Muscle layer of duodenum (tissue), 2 donors: ENCODE results near the gene MDM1.

Experiments
- H3K27ac ChIP-seq: one replicate; pipeline ENCODE4 v1.7.0; 2013; ENCODE audit warnings: mild to moderate bottlenecking, low read length
- H3K27me3 ChIP-seq: one replicate; pipeline ENCODE4 v1.7.0; 2013; ENCODE audit warnings: low read depth, mild to moderate bottlenecking, control low read depth, low read length
- H3K36me3 ChIP-seq, 2 donors: one replicate each; pipeline ENCODE4 v1.7.0; 2013; ENCODE audit warnings: low read length in 2 of 2, control low read depth in 1 of 2, mild to moderate bottlenecking in 1 of 2; ENCODE audit not compliant: insufficient read depth in 2 of 2, control insufficient read depth in 1 of 2
- H3K4me1 ChIP-seq, 2 donors: one replicate each; pipeline ENCODE4 v1.7.0; 2013; ENCODE audit warnings: low read length in 2 of 2, mild to moderate bottlenecking in 2 of 2, control low read depth in 1 of 2, moderate library complexity in 1 of 2; ENCODE audit not compliant: insufficient read depth in 2 of 2, control insufficient read depth in 1 of 2
- H3K4me3 ChIP-seq, 2 donors: one replicate each; pipeline ENCODE4 v1.7.0; 2013; ENCODE audit warnings: low read length in 2 of 2, low read depth in 1 of 2, mild to moderate bottlenecking in 1 of 2
- H3K9me3 ChIP-seq, 2 donors: one replicate each; pipeline ENCODE4 v1.7.0; 2013; ENCODE audit warnings: low read length in 2 of 2, control low read depth in 1 of 2, mild to moderate bottlenecking in 1 of 2; ENCODE audit not compliant: control insufficient read depth in 1 of 2
- donor health status: healthy.

The MDM1 gene

DNA sequence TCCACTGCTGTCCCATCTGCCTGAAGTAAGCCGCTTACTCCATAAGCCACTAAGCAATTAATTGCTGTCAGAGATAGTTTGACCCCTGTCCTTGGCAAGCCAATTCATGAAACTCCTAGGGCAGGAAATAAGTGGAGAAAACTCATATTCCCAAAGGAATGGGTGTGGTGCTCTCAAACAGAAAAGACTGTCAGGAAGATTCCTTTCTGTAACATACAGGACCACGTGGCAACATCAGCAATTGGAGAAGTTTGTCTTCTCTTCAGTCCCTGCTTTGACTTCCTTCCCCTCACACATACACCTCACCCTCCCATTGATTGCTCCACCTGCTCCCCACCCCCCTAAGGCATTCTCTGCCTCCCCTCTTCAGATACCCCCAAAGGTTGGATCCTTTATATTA lies 36.2 kb upstream of the MDM1 start:
- Histone ChIP-seq H3K27me3 (no peaks in the 10 kb centered on the region), H3K4me1 (peaks cover 8 to 15% of the 10 kb centered on the region in 2 donors), H3K36me3 (no peaks in the 10 kb centered on the region), H3K27ac (no peak overlapping the region), H3K4me3 (no peak overlapping the region), H3K9me3 (no peaks in the 10 kb centered on the region)

DNA sequence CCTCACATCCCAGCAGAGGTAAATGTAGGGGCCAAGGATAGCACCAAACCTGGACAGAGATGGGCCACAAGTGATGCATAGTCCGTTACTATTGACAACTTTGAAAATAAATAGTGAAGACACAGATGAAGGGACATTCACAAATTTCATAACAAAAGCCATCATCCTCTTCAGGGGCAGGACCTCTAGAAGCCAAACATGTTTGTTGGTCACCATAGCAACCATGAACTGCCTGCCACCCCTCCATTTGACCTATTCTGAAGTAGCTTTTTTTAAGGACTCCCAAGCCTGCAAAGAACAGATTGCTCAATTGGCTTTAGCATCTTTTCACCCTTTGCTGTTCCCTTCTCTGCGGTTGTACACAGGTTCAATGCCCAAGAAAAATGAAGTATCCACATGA lies 35.7 kb upstream of the MDM1 start:
- no peaks in the 10 kb centered on the region for H3K27me3 ChIP-seq
- H3K4me1 ChIP-seq: peaks cover 8 to 15% of the 10 kb centered on the region in 2 donors
- H3K27ac ChIP-seq: no peak overlapping the region
- H3K9me3 ChIP-seq: no peaks in the 10 kb centered on the region
- no peak overlapping the region for H3K4me3 ChIP-seq
- H3K36me3 ChIP-seq: no peaks in the 10 kb centered on the region

DNA sequence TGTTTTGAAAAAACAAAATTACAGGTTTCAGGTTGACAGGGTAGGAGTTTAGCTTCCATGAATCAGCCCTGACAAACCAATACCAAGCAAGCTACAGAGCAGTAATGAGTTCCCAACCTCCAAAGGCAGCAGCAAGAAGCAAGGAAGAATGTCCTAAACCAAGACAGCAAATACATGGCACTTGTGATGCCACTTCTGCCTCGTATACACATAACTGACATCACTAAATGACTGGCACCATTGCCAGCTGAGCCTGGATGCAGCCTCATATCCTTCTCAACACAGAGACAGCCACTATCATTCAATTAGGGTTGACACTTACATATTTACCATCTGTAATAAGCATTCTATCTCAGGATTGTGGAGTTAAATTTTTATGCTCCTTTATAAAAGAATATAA lies 35.0 kb upstream of the MDM1 start:
- H3K4me3 ChIP-seq: no peak overlapping the region
- no peak overlapping the region for H3K27ac ChIP-seq
- no peaks in the 10 kb centered on the region for H3K9me3 ChIP-seq
- H3K36me3 ChIP-seq: no peaks in the 10 kb centered on the region
- peaks cover 8 to 15% of the 10 kb centered on the region in 2 donors for H3K4me1 ChIP-seq
- no peaks in the 10 kb centered on the region for H3K27me3 ChIP-seq

DNA sequence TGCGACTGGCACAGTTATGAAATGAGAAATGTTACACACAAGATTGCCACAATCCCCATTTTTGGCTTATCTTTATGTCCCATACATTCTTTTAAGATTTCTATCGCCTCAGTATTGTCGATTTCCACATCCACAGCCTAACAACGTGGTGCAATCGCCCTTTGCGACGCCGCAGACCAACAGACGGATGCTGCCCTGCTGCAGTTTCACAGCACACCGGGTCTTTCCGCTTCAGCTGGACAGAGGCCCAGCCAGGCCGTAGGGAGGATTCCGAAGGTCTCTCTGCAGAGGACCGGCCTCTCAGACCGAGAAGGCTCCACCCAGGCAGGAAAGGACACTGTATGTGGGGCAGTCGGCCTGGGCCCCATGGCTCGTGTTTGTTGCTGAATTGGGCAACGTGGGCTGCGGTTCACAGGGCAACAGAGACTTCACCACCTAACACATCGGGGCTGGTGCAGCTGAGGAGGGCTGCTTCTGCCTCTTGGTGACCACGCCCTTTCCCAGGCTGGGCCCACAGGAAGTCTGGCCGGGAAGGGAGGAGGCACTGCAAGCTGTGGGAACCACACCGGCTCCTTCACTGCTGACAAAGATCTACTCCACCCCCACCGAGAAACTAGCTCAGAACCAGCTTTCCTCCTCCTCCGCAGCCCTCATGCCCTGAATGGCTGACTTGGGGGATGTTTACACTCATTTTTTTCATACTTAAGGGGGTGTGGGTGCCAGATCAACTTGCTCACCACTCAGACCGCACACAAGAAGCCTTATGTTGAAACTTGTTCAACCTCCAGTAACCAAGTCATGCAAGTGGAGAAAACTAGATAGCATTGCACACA lies 32.9 kb upstream of the MDM1 start:
- Histone ChIP-seq H3K36me3 (no peaks in the 10 kb centered on the region), H3K27ac (peak overlapping the region; percentile 82), H3K9me3 (no peaks in the 10 kb centered on the region), H3K27me3 (no peaks in the 10 kb centered on the region), H3K4me1 (peaks cover 8 to 15% of the 10 kb centered on the region in 2 donors), H3K4me3 (peak overlapping the region; percentile 42 to 55)

DNA sequence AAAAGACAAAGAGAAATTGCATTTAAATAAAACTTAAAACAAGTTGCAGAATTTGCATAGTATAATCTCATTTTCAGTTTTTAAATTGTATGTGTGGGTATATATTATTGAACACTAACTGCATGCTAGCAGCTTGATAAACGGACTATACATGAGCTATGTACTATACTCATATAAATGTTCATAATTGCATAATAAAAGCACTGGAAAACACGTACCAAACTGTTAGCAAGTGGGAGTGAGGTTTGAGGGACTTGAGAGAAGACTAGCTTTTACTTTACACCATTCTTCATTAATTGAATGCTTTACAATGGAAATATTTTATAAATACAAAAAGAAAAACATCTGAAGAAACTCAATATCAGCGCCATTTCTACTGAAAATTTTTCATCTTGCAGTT lies 32.2 kb upstream of the MDM1 start:
- peaks cover 8 to 15% of the 10 kb centered on the region in 2 donors for H3K4me1 ChIP-seq
- no peaks in the 10 kb centered on the region for H3K27me3 ChIP-seq
- H3K36me3 ChIP-seq: no peaks in the 10 kb centered on the region
- peak overlapping the region in 1 of 2 donors; percentile 42 for H3K4me3 ChIP-seq
- peak overlapping the region; percentile 82 for H3K27ac ChIP-seq
- H3K9me3 ChIP-seq: no peaks in the 10 kb centered on the region

DNA sequence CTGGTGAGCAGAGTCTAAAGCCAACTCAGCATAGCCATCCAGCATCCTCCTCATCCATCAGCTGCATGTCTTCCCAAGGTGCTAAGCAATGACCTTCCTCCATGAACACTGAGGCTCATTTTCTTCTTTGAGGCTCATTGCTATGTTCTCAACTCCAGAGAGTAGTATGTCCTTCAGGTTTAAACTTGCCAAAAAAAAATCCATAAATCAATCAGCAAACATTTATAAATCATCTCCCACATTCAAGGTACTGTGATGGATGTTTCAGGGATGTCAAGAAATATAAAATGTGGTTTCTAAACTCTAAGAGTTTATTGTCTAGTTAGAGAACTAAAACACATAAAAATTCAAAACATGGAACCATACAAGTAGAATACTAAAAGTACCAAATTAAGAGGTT lies 29.8 kb upstream of the MDM1 start:
- Histone ChIP-seq H3K27ac (no peak overlapping the region), H3K4me3 (no peak overlapping the region), H3K4me1 (peaks cover 8 to 19% of the 10 kb centered on the region in 2 donors), H3K27me3 (no peaks in the 10 kb centered on the region), H3K9me3 (no peaks in the 10 kb centered on the region), H3K36me3 (no peaks in the 10 kb centered on the region)

DNA sequence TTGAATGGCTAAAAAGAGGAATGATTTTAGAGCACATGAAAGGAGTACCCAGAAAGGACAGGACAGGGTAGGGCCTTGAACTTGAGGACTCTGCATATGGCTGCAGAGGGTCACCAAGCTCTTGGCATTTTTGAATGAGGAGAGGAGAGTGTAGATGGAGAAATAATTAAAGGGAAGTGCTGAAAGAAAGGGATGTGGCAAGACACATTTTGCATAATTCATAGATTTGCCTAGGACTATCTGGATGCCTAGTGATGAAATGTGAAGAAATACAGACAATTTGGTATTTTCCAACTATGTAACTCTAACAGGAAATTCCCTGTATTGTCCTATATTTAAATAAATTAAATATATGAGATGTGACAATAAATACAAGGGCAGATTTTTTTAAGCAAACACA lies 27.5 kb upstream of the MDM1 start:
- H3K4me3 ChIP-seq: no peak overlapping the region
- H3K27ac ChIP-seq: no peak overlapping the region
- H3K36me3 ChIP-seq: no peaks in the 10 kb centered on the region

DNA sequence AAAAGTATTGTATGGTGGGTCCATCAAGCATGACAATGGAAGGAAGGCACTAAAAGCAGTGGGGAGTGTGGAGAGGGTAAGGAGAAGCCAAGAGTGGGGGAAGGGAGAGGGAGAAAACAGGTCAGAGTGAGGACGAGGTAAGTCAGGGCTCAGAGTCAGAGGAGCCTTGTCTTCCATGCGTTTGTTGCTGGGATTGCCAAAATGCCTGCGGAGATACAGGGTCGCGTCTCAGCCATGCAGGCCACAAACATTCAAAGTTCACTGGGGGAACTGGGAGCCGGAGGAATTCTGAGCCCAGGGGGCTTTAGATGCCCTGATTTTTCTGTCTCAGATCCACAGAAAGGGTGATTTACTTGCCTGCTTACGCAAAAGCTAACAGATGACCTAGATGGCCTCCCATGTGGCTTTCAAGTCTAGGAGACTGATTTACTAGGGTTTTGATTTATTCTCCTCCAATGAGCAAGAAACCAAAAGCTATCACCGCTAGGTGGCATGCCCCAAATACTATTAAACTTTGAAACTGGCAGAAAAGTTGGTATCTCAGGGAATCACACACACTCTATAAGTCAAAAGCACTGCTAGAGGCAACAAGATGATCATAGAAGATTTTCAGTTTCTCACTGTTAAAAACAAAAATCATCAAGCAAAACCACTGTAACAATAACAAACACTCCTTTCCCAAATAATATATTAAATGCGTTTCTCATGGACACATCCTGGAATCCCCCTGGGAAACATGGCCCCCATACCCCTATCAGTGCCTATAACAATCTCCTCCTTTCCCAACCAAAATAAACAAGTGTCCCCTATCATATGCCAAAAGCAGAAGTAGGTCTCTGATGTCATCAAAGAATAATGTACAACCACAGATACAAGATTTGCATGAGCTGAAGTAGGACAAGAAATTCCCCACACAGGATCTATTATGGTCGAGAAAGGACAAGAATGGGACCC lies 26.6 kb upstream of the MDM1 start:
- peaks cover 0 to 10% of the 10 kb centered on the region in 2 donors for H3K4me1 ChIP-seq
- H3K9me3 ChIP-seq: no peaks in the 10 kb centered on the region
- no peak overlapping the region for H3K4me3 ChIP-seq
- no peaks in the 10 kb centered on the region for H3K36me3 ChIP-seq
- no peaks in the 10 kb centered on the region for H3K27me3 ChIP-seq
- no peak overlapping the region for H3K27ac ChIP-seq

More for the DNA sequence above, 27.5 kb upstream of the MDM1 start:
- Histone ChIP-seq H3K9me3 (no peaks in the 10 kb centered on the region), H3K27me3 (no peaks in the 10 kb centered on the region), H3K4me1 (peaks cover 5 to 14% of the 10 kb centered on the region in 2 donors)

DNA sequence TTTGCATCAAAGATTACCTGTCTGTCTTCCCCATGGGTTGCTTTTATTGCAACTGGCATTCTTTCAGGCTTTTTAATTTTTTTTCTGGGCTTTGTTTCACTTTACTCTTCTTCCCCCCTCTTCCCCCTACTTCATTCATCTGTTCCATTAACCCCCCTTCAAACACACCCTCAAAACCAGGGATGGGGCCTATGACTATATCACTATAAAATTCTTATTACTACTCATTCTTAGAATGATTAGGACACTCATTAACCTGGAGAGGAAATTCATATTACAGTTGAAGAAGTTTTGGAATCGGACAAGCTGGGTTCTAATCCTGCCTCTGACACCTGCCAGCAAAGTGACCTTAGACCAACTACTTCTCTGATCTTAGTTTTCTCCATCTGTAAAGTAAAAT lies 24.8 kb upstream of the MDM1 start:
- H3K9me3 ChIP-seq: no peaks in the 10 kb centered on the region
- H3K27me3 ChIP-seq: no peaks in the 10 kb centered on the region
- no peaks in the 10 kb centered on the region for H3K36me3 ChIP-seq
- no peak overlapping the region for H3K4me3 ChIP-seq
- H3K4me1 ChIP-seq: peaks cover 0 to 10% of the 10 kb centered on the region in 2 donors
- no peak overlapping the region for H3K27ac ChIP-seq

DNA sequence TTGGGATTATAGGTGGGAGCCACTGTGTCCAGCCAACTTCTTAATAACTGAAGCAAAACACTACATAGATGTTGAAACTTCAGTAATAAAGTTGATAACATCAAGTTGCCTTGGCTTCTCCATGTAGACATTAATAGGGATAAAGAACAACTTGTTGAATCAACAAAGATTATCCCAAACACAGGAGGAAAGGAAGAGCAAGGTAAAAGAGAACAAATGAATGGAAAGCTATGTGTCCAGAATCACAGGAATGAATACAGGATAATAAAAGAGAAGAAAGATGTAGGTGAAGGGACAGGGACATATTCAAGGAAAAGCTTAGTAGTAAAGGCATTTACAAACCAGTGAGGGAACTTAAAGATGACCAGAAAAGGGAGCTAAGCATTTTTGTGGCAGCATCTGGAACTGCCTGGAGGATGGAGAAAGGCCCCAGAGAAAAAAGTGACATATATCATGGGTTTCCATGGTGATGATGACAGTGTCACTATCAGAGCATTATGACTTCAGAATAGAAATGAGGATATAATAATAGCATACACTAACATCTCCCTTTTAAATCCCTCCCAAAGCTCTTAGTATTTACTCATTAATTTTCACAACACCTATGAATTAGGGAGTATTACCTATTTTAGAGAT lies 24.0 kb upstream of the MDM1 start:
- H3K36me3 ChIP-seq: no peaks in the 10 kb centered on the region
- no peak overlapping the region for H3K4me3 ChIP-seq
- no peaks in the 10 kb centered on the region for H3K27me3 ChIP-seq

DNA sequence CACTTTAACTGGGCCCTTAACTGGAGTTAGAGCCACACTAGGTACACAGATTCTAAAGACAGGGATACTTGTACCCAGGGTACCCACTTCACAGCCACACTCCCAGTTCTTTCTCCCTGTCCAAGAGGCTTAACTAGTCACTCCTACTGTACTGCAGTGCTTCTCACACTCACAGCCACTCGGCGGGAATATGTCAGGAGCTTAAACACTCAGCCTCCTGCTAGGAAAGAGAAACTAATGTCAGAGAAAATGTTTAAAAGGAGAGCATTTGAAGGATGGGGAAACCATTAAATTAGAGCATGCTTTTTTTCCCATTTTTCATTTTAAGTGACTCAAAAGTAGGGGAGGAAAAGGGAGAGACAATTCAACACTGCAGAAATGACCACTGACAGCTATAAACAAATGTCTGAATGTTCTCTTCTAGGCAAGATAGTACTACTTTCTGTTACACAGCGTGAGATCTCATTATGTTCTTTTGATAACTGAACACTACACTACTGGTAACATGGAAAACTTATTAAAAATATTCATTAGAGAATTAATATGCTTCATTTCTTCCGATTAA lies 22.9 kb upstream of the MDM1 start:
- H3K27ac ChIP-seq: no peak overlapping the region
- no peaks in the 10 kb centered on the region for H3K9me3 ChIP-seq
- H3K4me3 ChIP-seq: no peak overlapping the region
- no peaks in the 10 kb centered on the region for H3K36me3 ChIP-seq
- no peaks in the 10 kb centered on the region for H3K27me3 ChIP-seq
- H3K4me1 ChIP-seq: peaks cover 0 to 13% of the 10 kb centered on the region in 2 donors

More for the DNA sequence above, 24.0 kb upstream of the MDM1 start:
- no peaks in the 10 kb centered on the region for H3K9me3 ChIP-seq
- H3K27ac ChIP-seq: no peak overlapping the region
- peaks cover 0 to 10% of the 10 kb centered on the region in 2 donors for H3K4me1 ChIP-seq
